SK-N-SH treated with all-trans-retinoic acid at 6 μM for 48 hours (cell line): ENCODE data around the gene ENTREP3.

ENCODE experiments used
- ATAC-seq: fragments of 200-7000 bp; cut with Tn5 transposase; 3 replicates; pipeline ENCODE4 v1.9.1; 2020; ENCODE audit warnings: mild to moderate bottlenecking, moderate library complexity
- ARNTL ChIP-seq: fragments of 450-650 bp; formaldehyde crosslinking; IDR thresholded peaks from 2 replicates; pipeline ENCODE4 v1.5.0; 2020; ENCODE audit warnings: low read depth, mild to moderate bottlenecking, moderate library complexity, borderline replicate concordance
- BACH2 ChIP-seq: fragments of 250-450 bp; sonication (Bioruptor Pico); IDR thresholded peaks from 2 replicates; pipeline ENCODE4 v1.9.0; 2021; ENCODE audit warnings: mild to moderate bottlenecking, borderline replicate concordance
- CSDC2 ChIP-seq: fragments of 250-450 bp; sonication (Bioruptor Pico); IDR thresholded peaks from 2 replicates; pipeline ENCODE4 v1.5.0; 2020; ENCODE audit warnings: mild to moderate bottlenecking, moderate library complexity
- ESRRG ChIP-seq: fragments of 250-450 bp; sonication (Bioruptor Pico); IDR thresholded peaks from 2 replicates; pipeline ENCODE4 v1.6.1; 2021; ENCODE audit warnings: mild to moderate bottlenecking
- GLIS3 ChIP-seq: fragments of 250-450 bp; sonication (Bioruptor Pico); IDR thresholded peaks from 2 replicates; pipeline ENCODE4 v1.5.0; 2020; ENCODE audit warnings: mild to moderate bottlenecking, moderate library complexity
- RARB ChIP-seq: fragments of 250-450 bp; sonication (Bioruptor Pico); IDR thresholded peaks from 2 replicates; pipeline ENCODE4 v1.8.0; 2021; ENCODE audit warnings: mild to moderate bottlenecking, moderate library complexity
- TOX ChIP-seq: fragments of 250-450 bp; sonication (Bioruptor Pico); IDR thresholded peaks from 2 replicates; pipeline ENCODE4 v1.8.0; 2021; ENCODE audit warnings: mild to moderate bottlenecking, moderate library complexity, borderline replicate concordance
- ZC3H10 ChIP-seq: fragments of 250-450 bp; sonication (Bioruptor Pico); IDR thresholded peaks from 2 replicates; pipeline ENCODE4 v1.5.1; 2021; ENCODE audit warnings: mild to moderate bottlenecking, moderate library complexity
- ZFP30 ChIP-seq: fragments of 450-650 bp; formaldehyde crosslinking; IDR thresholded peaks from 2 replicates; pipeline ENCODE4 v1.5.0; 2022; ENCODE audit warnings: mild to moderate bottlenecking, moderate library complexity
- TF ChIP-seq, protein P1 (sequence below): fragments of 250-450 bp; sonication (Bioruptor Pico); IDR thresholded peaks from 2 replicates; pipeline ENCODE4 v1.5.1; 2020; ENCODE audit warnings: low read depth, mild to moderate bottlenecking, moderate library complexity
- TF ChIP-seq, protein P2 (sequence below): fragments of 250-450 bp; sonication (Bioruptor Pico); IDR thresholded peaks from 2 replicates; pipeline ENCODE4 v1.8.0; 2021; ENCODE audit warnings: low read depth, mild to moderate bottlenecking, moderate library complexity, borderline replicate concordance
- TF ChIP-seq, protein P3 (sequence below): fragments of 250-450 bp; sonication (Bioruptor Pico); IDR thresholded peaks from 2 replicates; pipeline ENCODE4 v1.8.0; 2020; ENCODE audit warnings: mild to moderate bottlenecking, moderate library complexity, borderline replicate concordance
- TF ChIP-seq, protein P4 (sequence below): fragments of 250-450 bp; sonication (Bioruptor Pico); IDR thresholded peaks from 2 replicates; pipeline ENCODE4 v1.5.0; 2020; ENCODE audit warnings: mild to moderate bottlenecking, moderate library complexity

ENTREP3 gene

DNA sequence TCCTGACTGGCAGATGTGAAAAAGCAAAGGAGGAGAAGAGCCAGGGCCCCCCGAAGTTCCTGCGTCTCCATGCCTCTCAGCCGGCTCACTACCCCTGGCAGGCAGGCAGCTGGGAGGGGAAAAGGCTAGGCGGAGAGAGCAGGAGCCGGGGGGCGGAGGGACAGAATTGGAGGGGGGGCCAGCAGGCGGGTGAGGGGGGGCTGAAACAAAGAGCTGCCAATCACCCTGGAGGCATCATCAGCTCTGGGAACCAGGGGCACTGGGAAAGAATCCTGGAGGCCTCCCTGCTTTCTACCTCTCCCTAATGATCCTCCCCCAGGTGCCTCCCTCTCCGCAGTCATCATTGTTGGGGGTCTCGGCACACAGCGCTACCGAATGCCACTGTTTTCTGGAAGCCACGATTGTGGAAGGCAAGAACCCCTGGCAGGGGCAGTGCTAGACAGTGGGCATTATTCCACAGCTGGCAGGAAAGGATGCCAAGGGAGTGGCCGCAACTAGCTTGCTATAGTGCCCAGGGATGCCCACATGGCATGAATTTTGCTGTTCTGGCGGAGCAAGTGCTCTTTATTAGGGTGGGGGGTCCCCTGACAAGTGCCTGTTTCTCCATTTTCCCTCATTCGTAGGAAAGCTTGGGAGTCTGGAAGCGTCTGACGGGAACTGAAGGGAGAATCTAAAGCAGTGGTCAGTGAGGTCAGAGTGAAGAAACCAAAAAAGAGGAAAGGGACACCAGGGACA is 47.3 kb downstream of the ENTREP3 start, which contains the start of gene THBS3:
TSS of gene THBS3 (minus strand) at position 92 of the 735 bp plus-strand sequence. CDS start at position 71, 21 bp downstream.
- ATAC-seq: peak; percentile 44
- TF ChIP-seq, protein P1, sequence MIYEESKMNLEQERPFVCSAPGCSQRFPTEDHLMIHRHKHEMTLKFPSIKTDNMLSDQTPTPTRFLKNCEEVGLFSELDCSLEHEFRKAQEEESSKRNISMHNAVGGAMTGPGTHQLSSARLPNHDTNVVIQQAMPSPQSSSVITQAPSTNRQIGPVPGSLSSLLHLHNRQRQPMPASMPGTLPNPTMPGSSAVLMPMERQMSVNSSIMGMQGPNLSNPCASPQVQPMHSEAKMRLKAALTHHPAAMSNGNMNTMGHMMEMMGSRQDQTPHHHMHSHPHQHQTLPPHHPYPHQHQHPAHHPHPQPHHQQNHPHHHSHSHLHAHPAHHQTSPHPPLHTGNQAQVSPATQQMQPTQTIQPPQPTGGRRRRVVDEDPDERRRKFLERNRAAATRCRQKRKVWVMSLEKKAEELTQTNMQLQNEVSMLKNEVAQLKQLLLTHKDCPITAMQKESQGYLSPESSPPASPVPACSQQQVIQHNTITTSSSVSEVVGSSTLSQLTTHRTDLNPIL (CRISPR knock-in tag): no peak
- TF ChIP-seq, protein P2, sequence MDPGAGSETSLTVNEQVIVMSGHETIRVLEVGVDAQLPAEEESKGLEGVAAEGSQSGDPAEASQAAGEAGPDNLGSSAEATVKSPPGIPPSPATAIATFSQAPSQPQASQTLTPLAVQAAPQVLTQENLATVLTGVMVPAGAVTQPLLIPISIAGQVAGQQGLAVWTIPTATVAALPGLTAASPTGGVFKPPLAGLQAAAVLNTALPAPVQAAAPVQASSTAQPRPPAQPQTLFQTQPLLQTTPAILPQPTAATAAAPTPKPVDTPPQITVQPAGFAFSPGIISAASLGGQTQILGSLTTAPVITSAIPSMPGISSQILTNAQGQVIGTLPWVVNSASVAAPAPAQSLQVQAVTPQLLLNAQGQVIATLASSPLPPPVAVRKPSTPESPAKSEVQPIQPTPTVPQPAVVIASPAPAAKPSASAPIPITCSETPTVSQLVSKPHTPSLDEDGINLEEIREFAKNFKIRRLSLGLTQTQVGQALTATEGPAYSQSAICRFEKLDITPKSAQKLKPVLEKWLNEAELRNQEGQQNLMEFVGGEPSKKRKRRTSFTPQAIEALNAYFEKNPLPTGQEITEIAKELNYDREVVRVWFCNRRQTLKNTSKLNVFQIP (CRISPR knock-in tag): no peak
- TF ChIP-seq, protein P3, sequence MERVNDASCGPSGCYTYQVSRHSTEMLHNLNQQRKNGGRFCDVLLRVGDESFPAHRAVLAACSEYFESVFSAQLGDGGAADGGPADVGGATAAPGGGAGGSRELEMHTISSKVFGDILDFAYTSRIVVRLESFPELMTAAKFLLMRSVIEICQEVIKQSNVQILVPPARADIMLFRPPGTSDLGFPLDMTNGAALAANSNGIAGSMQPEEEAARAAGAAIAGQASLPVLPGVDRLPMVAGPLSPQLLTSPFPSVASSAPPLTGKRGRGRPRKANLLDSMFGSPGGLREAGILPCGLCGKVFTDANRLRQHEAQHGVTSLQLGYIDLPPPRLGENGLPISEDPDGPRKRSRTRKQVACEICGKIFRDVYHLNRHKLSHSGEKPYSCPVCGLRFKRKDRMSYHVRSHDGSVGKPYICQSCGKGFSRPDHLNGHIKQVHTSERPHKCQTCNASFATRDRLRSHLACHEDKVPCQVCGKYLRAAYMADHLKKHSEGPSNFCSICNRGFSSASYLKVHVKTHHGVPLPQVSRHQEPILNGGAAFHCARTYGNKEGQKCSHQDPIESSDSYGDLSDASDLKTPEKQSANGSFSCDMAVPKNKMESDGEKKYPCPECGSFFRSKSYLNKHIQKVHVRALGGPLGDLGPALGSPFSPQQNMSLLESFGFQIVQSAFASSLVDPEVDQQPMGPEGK (CRISPR knock-in tag): peak; percentile 47; the same call in 1 of the 2 replicates
- TF ChIP-seq TOX (CRISPR knock-in tag) (no peak), ESRRG (CRISPR knock-in tag) (no peak), RARB (CRISPR knock-in tag) (no peak), ARNTL (CRISPR knock-in tag) (no peak)
- TF ChIP-seq, protein P4, sequence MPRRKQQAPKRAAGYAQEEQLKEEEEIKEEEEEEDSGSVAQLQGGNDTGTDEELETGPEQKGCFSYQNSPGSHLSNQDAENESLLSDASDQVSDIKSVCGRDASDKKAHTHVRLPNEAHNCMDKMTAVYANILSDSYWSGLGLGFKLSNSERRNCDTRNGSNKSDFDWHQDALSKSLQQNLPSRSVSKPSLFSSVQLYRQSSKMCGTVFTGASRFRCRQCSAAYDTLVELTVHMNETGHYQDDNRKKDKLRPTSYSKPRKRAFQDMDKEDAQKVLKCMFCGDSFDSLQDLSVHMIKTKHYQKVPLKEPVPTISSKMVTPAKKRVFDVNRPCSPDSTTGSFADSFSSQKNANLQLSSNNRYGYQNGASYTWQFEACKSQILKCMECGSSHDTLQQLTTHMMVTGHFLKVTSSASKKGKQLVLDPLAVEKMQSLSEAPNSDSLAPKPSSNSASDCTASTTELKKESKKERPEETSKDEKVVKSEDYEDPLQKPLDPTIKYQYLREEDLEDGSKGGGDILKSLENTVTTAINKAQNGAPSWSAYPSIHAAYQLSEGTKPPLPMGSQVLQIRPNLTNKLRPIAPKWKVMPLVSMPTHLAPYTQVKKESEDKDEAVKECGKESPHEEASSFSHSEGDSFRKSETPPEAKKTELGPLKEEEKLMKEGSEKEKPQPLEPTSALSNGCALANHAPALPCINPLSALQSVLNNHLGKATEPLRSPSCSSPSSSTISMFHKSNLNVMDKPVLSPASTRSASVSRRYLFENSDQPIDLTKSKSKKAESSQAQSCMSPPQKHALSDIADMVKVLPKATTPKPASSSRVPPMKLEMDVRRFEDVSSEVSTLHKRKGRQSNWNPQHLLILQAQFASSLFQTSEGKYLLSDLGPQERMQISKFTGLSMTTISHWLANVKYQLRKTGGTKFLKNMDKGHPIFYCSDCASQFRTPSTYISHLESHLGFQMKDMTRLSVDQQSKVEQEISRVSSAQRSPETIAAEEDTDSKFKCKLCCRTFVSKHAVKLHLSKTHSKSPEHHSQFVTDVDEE (CRISPR knock-in tag): no peak

DNA sequence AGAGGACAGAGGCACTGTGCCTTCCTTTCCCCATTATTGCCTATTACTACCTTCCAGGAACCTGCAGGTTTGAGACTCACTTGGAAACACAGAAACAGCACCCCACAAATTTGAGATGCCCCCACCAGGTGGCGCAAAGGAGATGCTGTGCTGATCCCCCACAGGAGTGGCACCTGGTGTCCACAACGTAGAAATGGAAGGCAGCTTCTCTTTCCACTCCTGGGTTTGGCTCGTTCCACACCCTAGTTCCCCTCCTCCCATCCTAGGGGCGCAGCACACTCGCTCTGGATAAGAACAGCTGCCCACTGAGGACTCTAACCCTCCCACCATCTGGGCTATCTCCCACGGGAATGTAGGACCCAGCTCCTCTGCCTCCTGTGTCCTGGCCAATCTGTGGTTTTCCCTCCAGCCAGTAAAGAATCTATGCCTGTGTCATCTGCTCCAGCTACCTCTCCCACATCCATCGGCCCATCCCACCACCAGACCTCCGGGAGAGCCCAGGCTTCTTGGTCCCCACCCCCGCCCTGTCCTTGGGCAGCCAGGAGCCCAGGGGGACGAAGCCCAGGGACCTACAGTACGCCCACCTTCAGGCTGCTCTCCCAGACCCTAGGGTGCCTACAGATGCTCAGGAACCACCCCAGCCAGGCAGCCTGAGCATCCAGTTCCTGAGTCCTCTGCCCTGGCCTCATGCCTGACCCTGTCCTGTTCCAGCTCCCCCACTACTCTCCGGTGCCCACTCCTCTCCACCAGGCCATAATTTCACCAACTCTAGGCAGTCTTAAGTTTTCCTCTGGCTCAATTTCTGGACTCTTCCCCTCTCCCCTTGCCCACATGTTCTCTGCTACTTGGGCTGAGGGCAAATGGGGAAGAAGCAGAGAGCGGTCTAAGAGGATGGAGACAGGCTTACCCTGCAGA is 48.1 kb downstream of the ENTREP3 start:
- ATAC-seq: peak; percentile 63
- TF ChIP-seq GLIS3 (CRISPR knock-in tag): no peak
- TF ChIP-seq, protein P3 (CRISPR knock-in tag): no peak
- TF ChIP-seq TOX (CRISPR knock-in tag): no peak
- TF ChIP-seq ARNTL (CRISPR knock-in tag): no peak
- TF ChIP-seq CSDC2 (CRISPR knock-in tag): no peak
- TF ChIP-seq BACH2 (CRISPR knock-in tag): no peak

DNA sequence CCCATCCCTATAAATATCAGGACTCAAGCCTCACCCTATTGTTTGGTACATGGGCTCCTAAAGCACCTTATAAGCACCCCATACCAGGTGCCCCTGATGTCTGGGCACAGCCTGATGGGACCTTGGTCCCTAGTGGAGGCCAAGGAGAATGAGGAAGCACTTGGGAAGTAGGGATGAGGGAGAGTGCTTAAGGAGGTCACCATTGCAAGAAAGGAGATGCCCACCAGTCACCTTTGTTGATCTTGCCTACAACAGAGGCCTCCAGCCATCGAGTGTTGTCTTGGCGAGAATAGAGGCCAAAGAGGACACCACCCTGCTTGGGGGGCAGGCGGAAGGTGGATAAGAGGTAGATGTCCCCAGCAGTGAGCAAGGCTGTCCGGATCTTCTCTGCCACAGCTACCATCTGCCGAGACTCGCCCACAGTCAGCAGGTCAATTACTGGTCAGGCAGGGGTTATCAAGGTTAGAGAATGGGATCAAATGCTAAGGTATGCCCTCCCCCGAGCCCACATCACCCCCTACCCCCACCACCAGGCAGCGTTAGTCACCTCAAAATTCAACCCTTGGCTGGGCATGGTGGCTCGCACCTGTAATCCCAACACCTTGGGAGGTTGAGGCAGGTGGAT is 49.2 kb downstream of the ENTREP3 start:
- no peak for TF ChIP-seq ARNTL (CRISPR knock-in tag)
- TF ChIP-seq, all 23 proteins: peak for 0
- ATAC-seq: no peak

DNA sequence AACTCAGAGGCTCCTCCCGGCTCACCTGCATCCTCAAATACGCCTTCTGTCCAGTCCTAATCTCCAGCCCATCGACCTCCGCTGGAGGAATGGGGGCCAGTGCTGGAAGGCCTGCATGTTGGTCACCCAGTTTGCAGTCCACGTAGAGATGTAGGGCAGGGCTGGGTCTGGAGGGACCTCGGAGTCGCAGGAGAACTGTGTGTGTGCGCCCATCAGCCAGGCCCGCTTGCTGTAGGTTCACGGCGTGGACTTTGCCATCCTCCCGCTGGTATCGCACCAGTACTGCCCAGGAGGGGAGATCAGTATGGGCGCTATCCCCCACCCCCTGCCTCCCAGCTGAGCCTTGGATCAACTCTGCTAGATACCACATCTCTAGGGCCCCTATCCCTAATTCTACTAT is 50.2 kb downstream of the ENTREP3 start:
- ATAC-seq: no peak
- TF ChIP-seq, protein P3 (CRISPR knock-in tag): no peak
- no peak for TF ChIP-seq ZC3H10
- TF ChIP-seq ZFP30 (CRISPR knock-in tag): no peak
- TF ChIP-seq CSDC2 (CRISPR knock-in tag): no peak
- TF ChIP-seq RARB (CRISPR knock-in tag): no peak
